Measurements from ENCODE around the gene ZNF800.

ZNF800 gene

DNA sequence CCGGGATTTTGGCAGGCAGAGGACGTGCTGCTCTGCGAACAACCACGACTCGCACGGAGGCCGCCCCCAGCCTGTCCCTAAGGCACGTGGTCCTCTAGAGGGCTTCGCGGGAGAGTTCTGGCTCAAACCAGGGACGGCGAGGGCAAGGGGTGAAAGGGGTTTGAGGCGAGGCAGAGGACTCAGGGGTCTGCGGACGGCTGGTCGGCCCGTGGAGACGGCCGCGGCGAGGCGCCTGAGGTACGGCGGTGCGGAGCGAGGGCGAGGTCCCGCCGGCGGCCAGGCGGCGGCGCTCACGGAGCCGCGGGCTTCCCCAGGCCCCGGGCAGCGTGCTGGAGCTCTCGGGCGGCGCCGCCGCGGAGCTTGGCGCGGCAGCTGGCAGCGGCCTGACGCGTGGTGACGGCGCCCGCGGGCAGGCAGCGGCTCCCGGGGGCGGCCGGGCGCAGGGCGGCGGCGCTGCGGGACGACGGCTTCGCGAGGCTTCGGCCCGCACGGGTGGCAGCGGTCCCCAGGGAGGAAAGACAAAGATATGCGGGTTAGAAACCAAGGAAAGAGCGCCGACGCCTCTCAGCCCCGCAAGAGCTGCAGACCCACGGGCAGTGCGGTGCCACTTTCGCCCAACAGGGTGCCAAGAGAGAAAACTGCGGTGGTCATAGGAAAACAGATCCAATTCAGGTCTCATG lies 44.8 kb downstream of the ZNF800 start:
- peak; percentile 50 to 62 for DNase-seq (ENCODE audit: low read depth in 2 of 2)

DNA sequence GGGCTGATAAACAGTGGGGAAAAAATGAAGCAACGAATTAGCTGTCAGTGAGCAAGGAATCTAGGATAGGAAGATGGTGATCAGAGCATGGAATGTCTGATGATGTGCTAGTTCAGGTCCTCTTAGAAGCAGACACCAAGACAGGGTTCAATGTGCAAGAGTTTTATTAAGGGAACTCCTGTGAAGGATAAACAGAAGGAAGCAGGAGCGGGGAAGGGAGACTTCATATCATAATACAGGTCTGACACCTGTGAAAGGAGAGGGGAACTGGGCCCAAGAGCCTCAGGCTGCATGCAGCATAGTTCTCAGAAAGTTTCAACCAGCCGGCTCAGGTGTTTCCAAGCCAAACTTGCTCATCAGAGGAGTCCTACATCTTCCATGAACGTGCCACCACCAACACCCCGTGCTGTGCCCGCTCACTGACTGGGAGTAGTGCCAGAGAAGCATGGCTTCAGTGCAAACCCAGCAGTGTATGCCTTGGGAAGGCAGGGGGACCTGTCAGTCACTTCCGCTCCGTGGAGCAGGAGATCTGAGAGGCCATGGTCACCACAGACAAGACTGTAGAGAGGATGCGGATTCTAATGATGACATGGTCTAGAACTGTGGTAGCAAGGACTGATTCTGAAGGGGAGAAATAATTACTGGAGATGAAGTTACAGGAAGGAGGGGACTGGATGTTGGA lies 45.8 kb downstream of the ZNF800 start:
- DNase-seq (ENCODE audit: low read depth in 2 of 2), result no peak

DNA sequence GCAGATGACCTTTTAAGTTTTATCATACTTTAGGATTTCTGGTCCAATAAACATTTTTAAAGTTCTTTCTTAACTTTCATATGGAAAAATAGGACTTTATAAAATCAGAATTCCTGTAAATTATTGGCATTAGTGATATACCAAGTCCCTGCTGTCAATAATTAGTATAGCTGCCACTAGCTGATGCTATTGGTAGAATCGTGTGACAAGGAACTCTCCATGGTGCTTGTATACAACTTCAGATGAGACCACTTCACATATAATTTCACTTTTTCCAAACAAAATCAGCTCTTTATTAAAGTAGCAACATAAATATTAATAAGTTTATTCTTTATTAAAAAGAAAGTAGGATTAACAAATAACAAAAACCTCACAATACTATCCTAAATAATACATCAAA lies 49.9 kb downstream of the ZNF800 start:
- no peak for DNase-seq (ENCODE audit: low read depth in 2 of 2)

DNA sequence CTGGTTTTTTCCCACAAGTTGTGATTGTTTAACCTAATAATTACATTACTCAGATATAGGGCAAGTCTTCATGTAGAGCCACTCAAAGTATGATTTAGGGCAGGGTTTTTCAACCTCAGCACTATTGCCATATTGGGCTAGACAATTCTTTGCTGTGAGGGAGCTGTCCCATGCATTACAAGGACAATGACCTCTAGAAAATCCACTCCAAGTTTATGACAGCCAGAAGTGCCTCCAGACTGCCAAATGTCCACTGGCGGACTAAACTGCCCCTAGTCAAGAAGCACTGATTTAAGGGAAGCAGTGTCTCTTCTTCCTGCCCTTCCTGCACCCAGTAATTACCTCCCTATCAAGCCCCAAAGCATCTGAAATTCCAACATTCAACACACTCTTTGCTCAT lies 54.4 kb downstream of the ZNF800 start:
- DNase-seq (ENCODE audit: low read depth in 2 of 2), result no peak

DNA sequence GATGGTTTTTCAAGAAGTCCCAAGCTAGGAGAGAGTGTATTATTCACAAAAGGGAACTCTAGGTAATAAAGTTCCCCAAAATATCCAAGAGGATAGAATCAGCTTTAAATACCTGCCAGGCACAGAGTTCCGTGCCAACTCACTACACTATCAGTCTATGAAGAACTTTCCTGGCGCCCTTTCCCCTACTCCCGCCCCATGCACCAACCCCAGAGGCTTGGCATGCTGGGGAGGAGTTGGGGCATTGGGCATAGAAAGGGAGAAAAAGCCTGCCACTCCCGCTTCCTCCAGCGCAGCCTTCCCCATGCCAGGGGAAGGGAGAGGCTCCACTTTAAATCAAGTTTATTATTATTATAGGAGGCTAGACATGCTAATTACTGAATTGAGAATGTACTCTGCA lies 54.9 kb downstream of the ZNF800 start:
- DNase-seq (ENCODE audit: low read depth in 2 of 2), result no peak

DNA sequence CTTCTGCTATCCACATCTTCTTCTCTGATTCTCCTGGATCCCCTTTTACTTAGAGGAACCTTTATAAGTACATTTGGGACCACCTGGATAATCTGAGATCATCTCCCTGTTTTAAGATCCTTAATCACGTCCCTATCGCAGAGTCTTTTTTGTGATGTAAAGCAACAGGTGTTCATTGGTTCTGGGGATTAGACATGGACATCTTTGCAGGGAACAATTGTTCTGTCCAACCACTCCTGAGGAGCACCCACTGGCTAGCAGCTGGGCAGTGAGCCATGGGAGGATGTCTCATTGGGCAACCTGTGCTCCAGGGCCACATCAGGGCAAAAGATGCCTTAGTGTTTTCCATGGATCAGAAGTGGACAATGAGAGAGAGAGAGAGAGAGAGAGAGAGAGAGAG lies 56.0 kb downstream of the ZNF800 start:
- no peak for DNase-seq (ENCODE audit: low read depth in 2 of 2)

DNA sequence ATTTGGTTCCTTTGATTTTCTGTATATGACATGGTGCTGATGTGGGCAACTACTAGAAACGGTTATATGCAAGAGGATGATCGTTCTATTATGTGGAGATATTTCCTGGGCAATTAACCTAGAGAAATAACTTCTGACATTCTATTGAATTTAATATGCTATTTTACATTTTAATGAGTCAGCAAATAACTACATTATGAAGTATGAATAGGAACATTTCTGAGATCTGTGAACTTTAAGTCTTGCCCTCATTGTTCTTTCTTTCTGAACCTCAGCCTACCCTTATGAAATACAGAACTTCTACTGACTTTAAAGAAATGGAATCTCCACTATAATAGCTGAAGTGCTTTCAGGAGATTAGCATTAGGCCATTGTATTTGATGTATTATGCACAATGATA lies 59.6 kb downstream of the ZNF800 start:
- no peak for DNase-seq (ENCODE audit: low read depth in 2 of 2)

DNA sequence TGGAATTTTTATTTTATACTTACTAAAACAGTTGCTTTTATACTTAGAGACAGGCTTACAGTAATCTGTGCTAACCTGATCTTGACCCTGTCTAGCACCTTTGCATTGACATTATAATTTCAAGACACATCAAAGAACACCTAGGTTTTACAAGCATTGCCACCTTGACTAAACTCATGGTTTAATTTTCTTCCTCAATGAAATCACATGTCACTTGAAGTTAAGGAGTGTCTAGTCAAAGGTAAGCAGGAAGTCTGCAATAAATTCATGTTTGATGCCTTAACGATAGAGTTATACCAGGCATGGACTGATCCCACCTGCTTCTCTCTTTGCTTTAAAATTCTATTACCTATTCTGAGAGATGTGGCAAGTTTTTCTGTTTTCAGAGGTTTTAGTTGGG lies 62.4 kb downstream of the ZNF800 start:
- no peak for DNase-seq (ENCODE audit: low read depth in 2 of 2)

DNA sequence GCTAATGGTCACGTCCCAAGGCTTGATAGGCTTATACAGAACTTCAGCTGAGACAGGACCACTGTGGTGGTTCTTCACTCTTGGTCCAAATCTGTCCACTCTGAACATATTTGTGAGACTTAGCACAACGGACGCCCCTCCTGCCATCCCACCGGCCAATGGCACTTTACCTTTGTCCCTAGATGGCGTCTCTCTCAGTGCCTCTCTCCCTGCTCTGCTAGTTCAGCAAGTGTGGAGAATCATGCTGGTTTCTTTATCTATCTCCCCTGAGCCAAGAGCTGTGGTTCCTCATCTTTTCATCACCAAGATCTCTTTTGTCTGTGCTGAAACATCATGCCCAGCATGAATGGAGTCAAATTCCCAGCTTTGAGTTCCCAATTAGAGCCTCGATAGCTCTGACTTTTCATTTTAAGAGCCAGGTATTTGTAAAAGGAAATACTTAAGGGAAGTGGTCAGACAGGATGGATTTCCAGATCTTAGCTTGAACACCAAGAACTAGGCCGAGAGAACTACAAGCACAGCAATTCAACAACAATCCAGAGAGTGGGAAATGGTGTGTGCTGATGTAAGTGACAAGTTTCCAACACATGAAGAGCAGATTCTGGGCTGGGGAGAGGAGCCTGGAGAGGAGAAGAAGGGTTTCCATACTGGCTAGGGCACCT lies 69.5 kb downstream of the ZNF800 start:
- no peak for DNase-seq (ENCODE audit: low read depth in 2 of 2)

DNA sequence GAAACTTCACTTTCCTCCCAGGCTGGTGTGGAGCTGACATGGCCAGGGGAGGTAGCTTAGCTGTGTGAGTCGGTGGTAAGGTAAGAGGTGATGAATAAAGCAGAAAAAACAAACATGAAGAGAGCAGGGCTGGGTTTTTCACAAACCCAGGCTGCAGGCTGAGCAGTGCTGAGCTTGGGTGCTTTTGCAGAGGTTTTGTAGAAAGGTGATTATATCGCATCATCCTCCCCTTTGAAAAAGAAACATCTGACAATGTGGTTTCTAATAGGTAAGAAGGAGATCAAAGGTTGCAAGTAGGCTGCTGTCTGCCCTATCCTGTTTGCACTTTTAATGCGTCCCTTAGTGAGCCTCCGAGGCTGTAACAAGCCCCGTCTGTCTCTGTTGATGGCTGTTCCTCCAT lies 70.2 kb downstream of the ZNF800 start:
- DNase-seq (ENCODE audit: low read depth in 2 of 2), result no peak

DNA sequence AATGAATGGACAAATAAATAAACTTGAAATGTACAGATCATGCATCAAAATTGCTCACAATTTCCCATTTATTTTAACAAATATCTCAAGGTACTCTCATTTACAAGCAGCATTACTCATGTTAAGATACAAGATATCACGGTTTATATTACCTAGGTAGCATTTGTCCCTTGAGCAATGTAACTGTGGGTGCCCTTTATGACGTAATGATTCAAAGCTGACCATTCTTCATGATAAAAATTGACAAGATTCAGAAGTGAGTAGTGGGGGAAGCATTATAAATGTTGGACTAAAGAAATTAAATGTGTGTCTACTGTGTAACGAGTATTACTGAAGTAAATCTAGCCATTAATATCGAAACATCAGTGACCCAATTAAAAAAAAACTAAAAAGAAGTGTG lies 71.5 kb downstream of the ZNF800 start:
- no peak for DNase-seq (ENCODE audit: low read depth in 2 of 2)
